CD4-positive, alpha-beta T cell treated with Interferon alpha-2 for 1 hour (primary cell): ENCODE data around the gene CTSS.
A peak's percentile ranks its signal among the peaks of the same experiment; 100 is the strongest.
"Not testable (repeated sequence)": the region's sequence is repeated elsewhere in the genome, so short reads cannot be mapped to it uniquely, and the experiment has no call there.

Experiments
- DNase-seq, 2 donors: peaks; one replicate each; pipeline ENCODE4 v3.0.0-alpha.2; 2020 to 2022

The CTSS gene

DNA sequence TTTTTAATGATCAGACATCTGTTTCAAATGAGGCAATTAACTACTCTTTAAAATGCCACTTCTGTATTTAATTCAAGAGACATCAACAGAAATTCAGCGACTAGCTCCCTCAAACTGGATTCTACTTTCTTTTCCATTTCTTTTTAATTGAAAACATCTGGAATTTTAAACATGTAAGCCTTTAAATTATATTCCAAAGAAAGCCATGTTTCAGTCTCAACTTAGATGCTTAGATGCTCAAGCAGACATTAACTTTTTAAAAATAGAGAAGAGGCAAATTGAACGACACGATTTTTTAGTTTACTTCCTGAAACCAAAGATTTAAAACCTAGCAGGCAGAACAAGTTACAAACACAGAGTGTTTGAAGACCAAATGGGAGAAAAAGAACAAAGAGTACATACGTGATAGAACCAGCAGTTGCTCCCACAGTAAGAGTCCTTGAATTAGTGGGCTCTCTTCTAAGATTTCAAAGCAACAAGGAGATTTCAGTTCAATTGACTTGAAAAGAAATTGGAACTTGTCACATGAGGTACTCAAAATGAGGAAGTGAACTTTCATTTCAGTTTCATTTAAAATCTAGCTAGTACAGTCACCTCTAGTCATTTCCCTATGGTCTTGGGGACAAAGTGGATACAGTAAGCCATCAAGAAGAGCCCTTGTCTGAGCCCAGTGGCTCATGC lies at the start of gene CTSS:
CTSS (minus strand) TSS at position 483 of the 681 bp plus-strand sequence. CDS start 1,015 bp downstream, outside the sequence.
- peak; percentile 10 to 62 for DNase-seq

DNA sequence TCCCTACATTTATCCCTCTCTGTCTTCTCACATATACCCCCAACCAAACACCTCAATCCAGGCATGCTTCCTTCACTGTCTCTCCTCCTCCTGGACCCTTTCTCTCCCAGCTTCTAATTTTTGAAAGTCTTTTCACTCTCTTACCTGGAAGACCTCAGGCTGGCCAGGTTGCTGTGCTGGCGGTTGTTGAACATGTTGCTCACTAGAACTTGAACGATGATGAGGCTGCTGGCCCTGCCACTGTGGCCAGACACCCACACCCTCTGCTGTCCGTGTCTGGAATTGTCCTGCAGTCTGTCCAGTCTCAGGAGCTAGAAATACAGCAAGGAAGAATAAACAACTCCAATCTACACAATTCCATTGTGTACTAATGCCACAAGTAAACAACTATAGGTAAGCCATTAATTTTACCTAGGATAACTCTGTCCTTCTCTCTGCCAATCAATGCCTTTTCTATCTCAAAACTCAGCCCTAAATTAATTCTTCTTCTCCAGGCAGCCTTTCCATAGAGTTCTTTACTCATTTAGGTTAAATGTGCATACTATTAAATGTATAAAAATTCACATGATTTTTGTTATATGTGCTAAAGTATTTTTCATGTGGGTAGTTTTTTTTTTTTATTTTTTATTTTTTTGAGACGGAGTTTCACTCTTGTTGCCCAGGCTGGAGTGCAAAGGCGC lies 47.6 kb upstream of the CTSS start:
- peak; percentile 31 to 41 for DNase-seq

DNA sequence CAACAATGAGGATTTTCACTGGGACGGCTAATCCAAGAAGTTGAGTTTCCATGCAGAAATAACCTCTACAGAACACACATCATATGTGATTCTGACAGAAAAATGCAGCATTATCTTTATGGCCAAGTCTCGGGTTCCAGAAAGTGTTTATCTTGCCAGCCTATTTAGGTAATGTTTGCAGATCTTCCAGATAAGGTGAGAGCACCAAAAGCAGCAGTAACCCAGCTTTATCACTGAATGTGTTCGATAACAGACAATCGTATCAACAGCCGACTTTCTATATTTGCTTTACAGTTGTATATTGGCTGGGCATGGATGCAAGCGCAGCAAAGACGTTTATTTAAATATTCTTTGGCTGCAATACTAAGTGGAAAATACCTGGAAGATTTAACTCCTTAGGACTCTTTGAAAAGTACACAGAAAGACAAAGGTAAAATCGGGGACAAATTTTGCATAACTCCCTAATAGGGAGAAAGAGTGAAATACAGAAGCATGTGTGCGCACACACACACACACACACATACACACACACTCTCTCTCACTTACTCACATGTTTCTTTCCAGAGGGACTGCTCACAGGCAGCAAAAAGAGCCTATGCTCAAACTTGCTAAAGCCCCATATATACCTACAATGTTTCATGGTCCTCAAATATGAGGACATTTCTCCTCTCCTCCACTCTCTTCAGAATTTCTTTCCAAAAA lies 45.5 kb upstream of the CTSS start:
- DNase-seq, result no peak

- no peak for DNase-seq
These were observed 44.1 kb upstream of the CTSS start for GRCh38 chr1:150809651-150810050.

DNA sequence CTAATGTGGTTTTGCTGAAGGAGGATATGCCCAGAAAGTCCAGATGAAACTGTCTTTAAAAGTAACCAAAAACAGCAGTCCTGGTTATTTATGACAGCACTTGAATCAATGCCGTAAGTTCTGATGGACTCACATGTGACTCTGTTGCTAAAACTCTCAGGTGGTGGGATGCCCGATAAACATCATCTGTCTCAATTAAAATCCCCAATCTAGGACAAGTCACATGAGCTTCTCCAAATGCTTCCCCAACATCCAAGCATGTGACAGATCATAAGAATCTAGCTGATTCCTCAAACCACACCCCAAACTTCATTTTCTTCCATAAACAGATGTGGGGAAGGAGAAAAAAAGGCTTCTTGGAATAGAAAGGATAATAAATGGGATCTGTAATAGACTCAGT lies 43.3 kb upstream of the CTSS start:
- DNase-seq, result no peak

DNA sequence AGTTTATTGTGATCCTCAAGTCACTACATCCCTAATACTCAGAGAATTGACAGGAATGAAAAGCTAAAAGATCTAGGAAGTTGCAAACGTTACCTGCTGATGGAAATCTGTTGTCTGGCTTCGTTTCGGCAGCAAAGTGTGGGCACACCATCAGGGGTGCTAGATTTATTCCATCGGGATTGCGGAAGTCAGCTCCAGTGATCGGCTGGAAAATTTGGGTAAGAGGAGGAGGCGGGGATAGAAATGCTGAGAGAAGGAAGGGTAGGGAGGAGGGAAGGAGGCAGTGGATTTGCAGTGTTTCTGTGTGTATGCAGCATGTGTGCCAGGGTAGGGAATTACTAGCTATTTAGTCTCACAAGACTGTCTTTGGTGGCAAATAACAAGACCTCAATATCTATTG lies 42.5 kb upstream of the CTSS start, which contains the start of gene CTSK:
CTSK (minus strand) TSS at position 140 of the 400 bp plus-strand sequence. CDS start 1,455 bp downstream, outside the sequence.
- no peak for DNase-seq

DNA sequence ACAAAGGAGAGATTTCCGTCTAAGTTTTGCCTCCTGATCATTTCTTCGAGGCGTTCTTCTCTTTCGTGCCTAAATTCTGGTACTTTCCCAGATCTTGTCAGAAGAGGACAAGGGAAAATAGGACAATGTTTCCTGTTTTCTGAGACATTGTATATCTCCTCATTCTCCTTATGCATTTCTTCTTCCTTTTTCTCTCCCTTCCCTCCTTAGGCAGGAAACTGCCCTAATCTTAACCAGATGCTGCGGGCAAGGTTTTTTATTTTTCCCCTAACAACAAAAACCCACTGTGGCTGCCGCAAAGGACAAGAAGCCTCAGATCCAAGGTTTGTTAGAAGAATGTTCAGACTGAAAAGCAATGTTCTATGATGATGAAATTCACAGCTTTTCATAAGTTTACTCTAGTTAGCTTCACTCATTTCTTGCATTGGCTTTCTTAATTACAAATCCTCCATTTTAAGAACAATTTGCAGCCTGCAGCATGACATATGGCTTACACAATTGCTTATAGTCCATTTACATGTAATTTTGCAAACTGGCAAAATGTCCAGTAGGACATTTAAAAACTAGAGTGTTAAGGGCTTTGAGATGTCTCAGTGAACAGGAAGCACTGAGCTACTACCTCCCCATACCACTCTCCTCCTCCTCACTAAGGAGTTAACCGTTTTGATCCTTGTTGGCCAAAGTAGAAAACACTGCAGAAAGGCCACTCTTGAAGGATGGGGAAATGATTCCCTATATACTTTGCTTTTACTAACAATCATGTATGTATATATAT lies 41.9 kb upstream of the CTSS start:
- no peak for DNase-seq

DNA sequence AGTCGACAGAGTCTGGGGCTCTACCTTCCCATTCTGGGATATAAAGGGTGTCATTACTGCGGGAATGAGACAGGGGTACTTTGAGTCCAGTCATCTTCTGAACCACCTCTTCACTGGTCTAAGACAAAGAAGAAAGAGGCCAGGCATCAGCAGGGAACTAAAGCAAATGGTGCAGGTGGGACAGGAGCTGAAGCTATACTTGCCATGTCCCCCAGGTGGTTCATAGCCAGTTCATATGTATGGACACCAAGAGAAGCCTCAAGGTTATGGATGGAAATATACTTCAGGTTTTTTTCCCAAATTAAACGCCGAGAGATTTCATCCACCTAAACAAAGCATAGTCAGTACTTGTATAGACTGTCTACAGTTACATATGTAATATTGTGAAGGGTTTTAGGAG lies 40.3 kb upstream of the CTSS start:
- DNase-seq, result no peak

DNA sequence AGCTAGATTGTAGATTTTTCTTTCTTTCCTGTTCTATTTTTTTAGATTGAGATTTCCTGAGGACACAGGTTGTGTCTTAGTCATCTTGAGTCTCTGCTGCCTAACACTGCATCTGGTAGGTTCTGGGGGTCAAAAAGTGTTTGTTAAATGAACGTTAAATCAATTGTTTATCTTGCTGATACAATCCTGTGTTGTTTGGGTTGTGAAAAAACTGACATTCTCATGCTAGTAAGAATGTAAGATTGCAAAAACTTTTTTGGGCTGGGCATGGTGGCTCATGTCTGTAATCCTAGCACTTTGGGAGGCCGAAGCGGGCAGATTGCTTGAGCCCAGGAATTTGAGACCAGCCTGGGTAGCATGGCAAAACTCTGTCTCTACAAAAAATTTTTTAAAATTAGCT lies 39.1 kb upstream of the CTSS start:
- DNase-seq, result no peak

DNA sequence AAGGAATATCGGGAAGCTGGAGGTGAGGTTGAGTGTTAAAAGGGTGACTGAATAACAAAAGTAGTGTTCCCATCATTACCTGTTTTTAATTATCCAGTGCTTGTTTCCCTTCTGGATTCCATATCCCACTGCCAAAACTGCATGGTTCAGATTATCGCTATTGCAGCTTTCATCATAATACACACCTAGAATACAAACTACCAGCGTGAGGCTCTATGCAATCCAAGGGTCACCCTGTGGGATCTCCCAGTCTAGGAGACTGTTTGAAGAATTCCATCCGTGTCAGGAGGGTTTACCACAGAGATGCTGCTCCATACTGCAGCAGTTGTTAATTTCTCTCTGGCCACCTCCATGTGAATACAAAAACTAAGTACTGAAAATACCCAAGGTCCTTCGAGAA lies 33.5 kb upstream of the CTSS start:
- no peak for DNase-seq

DNA sequence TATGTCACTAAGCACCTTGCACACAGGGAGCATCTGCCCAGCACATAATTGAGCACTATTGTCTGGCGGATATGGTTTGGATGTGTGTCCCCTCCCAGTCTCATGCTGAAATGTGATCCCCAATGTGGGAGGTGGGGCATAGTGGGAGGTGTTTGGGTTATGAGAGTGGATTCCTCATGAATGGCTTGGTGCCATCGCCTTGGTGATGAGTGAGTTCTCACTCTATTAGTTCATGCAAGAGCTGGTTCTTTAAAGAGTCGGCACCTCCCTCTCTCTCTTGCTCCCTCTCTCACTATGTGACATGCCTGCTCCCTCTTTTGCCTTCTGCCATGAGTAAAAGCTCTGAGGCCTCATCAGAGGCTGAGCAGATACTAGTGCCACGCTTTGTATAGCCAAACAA lies 32.9 kb upstream of the CTSS start:
- no peak for DNase-seq

- no peak for DNase-seq
These were observed 30.8 kb upstream of the CTSS start for GRCh38 chr1:150796374-150796773.

DNA sequence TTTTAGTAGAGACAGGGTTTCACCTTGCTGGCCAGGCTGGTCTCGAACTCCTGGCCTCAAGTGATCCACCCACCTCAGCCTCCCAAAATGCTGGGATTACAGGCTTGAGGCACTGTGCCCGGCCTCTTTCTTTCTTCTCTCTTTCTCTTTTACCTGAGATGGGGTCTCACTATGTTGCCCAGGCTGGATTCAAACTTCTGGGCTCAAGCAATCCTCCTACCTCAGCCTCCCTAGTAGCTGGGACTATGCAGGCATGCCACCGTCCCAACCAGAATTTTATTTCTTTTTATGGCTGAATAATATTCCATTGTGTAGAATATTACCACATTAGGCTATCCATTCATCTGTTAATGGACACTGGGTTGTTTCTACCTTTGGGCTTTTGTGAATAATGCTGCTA lies 28.2 kb upstream of the CTSS start:
- DNase-seq, result not testable (repeated sequence)

DNA sequence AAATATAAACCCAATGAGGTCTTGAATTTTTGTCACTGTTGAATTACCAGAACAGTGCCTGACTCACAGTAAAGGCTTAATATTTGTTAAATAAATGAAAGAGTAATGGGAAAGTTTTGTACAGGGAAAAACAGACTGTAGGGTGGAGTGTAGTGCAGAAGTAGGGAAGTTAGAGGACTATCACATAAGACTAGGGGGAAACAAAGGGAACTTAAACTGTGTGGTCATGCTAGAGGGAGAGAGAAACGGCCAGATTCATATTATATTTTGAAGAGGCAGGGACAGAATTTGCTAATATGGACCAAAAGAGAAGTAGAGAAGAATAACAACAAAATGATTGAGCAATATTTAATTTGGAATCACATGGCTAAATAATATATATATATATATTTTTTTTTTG lies 27.6 kb upstream of the CTSS start:
- DNase-seq, result no peak

DNA sequence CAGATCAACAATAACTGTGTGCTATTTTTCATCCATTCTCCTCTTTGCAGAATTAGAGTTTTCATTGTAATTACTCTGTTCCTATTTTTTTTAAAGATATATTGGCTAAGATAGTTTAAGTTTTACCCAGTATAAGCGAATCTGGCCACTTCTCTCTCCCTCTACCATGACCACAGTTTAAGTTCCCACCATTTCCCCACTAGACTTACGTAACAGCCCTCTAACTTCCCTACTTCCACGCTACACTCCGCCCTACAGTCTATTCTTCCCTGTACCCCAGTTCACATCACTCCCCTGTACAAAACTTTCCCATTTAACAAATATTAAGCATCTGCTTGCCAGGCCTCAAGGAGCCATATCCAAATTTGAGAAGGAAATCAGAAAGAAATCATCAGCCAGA lies 26.0 kb upstream of the CTSS start:
- no peak for DNase-seq

- peak in 1 of 2 donors; percentile 39 for DNase-seq
These were observed 23.8 kb upstream of the CTSS start for GRCh38 chr1:150789396-150789795.

DNA sequence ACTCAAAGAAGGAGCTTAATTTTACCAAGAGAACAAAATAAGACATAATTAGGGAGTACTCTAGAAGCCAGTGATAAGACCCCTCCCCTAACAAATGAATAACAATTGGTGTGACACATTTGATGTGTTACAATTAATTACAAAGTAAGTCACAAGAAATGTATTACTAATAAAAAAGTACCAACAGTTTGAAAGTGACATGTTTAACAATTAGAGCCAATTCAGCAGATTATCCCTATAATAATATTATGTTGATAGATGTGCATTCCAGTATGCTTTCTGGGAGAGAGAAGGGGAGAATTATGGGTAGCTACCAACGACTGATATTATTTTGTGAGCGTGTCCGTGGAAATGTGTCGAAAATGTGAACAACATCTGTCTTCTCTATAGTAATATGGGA lies 23.4 kb upstream of the CTSS start:
- DNase-seq, result no peak

DNA sequence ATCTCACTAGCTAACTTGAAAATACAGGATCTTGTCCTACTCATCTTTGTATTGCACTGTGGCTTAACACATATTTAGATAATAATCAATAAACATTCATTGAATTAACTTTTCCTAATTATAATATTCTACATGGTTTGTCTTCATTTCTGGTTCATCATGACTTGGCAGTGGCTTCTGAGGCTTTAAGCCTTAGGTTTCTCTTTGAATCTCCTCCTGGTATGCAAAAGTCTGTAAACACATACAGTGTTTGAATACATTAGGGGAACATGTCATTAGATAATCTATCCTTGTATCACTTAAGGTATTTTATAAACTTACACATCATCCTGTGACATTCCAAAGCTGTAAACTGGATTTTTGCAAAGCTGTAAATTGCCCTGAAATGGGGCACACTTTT lies 21.9 kb upstream of the CTSS start:
- no peak for DNase-seq

- no peak for DNase-seq
These were observed 14.9 kb upstream of the CTSS start for GRCh38 chr1:150780510-150780909.

GRCh38 chr1:150778409-150778808 lies 12.8 kb upstream of the CTSS start:
- no peak for DNase-seq

DNA sequence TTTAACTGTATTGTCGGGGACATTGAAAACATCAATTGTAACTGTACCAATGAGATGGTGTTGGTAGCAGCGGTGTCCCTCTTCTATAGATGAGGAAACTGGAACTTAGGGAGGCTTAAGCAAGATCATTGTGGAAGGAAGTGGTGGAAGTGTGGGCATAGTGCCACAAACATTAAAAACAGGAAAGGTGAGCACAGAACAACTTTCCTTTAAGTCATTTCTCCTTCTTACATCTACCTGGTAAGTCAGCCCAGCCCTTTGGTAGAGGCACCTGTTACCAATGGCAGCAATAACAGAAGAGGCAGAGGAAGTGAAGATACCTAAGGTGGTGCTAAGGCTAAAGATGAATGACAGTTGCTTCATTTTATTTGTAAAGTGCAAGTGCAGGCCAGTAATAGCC lies 12.0 kb upstream of the CTSS start:
- no peak for DNase-seq

DNA sequence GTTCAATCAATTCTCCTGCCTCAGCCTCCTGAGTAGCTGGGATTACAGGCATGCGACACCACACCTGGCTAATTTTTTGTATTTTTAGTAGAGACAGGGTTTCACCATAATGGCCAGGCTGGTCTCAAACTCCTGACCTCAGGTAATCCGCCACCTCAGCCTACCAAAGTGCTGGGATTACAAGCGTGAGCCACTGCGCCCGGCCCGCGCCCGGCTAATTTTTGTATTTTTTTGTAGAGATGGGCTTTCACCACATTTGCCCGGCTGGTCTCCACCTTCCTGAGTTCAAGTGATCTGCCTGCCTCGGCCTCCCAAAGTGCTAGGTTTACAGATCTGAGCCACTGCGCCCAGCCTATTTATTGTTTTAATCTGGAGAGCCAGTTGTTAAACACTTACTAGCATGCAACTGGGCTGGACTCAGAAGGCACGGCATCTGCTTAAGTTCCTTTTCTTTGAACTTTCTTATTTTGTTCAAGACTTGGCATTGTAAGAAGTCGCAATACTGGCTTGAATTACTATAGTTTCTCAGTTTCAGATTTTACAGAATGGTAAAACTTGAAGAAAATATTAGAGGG lies 10.4 kb upstream of the CTSS start:
- DNase-seq, result not testable (repeated sequence)

GRCh38 chr1:150775276-150775675 lies 9.7 kb upstream of the CTSS start:
- no peak for DNase-seq
